Neural cell (in vitro differentiated cells): Measurements from ENCODE around the gene IL3.

Source experiments
- CTCF ChIP-seq: fragments of 450-650 bp; IDR thresholded peaks from 2 replicates; pipeline ENCODE4 v1.5.1; 2014; ENCODE audit warnings: antibody characterized with exemption, mild to moderate bottlenecking, moderate library complexity; ENCODE audit not compliant: poor library complexity, severe bottlenecking
- EZH2 ChIP-seq: fragments of 200-600, 300-800 bp; shearing (Covaris generic), sonication (generic); IDR thresholded peaks from 2 replicates; pipeline ENCODE4 v1.6.1; 2014; ENCODE audit warnings: antibody characterized with exemption, low read length, borderline replicate concordance, mild to moderate bottlenecking; ENCODE audit not compliant: insufficient read depth, poor library complexity, severe bottlenecking

- TF ChIP-seq CTCF (no peak), EZH2 (no peak)
Measured at GRCh38 chr5:132071338-132071707, 10.9 kb downstream of the IL3 start.
